HT1080 (cell line): ENCODE data around the gene XPO6. TPM values are rescaled to one million over a fixed set of nuclear protein-coding genes. Genes with fewer than 3 reads are reported as not detected.

Experiments used
- DNase-seq: peaks from one replicate; pipeline ENCODE4 v3.0.0-alpha.2; 2015; ENCODE audit warnings: low read depth
- total RNA-seq: library from RNA; depleted of rRNA; stranded (reverse); fragments of >200 nt; shearing (Covaris generic); gene quantifications from 2 replicates; pipeline ENCODE4 v1.2.3, GENCODE V29; 2014

Gene XPO6
- total RNA-seq, 1 experiment from 2014 or later: 176 TPM

GRCh38 chr16:28158136-28158535 lies 53.6 kb downstream of the XPO6 start:
- DNase-seq: no peak

DNA sequence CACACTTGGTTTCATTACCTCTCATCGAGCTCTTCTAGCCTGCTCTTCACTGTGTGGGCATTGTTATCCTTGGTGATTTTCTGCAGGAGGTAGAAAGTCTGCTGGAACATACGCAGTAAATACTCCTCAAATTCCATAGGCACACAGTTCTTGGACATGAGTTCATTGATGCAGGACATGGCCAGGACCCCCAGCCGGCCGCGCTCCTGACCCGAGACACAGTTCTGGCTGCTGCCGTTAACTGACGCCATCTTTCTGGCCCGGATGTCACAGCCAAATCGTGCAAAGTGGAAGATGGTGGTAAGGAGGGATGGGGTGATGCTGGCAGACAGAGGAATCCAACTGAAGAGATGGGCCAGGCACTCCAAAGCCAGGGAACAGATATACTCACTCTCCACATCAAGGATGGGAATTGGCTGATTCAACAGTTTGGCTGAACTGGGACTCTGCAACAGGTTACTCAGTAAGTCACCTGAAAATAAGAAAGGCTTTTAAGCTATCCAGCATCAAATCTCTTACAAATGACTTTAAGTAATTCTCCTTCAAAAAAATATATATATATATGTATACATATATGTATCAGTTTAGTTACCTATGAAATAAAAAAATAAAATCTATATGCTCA lies 55.6 kb downstream of the XPO6 start:
- no peak for DNase-seq

GRCh38 chr16:28155293-28155692 lies 56.5 kb downstream of the XPO6 start:
- DNase-seq: no peak

DNA sequence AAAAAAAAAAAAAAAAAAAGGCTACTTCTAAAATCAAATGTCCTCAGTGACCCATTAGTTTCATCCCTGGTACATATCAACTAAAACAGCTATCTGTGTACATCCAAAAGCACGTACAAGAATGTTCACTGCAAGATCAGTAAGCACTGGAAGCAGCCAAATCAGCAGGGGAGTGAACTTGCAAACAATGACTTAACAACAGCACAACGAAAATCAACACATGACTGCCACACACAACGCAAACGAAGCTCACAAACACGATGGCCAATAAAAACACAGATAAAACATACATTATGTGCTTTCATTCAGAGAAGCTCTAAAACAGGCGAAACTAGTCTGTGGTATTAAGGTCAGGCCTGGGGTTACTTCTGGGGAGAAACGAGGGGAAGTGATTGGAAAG lies 60.6 kb downstream of the XPO6 start:
- DNase-seq: no peak

DNA sequence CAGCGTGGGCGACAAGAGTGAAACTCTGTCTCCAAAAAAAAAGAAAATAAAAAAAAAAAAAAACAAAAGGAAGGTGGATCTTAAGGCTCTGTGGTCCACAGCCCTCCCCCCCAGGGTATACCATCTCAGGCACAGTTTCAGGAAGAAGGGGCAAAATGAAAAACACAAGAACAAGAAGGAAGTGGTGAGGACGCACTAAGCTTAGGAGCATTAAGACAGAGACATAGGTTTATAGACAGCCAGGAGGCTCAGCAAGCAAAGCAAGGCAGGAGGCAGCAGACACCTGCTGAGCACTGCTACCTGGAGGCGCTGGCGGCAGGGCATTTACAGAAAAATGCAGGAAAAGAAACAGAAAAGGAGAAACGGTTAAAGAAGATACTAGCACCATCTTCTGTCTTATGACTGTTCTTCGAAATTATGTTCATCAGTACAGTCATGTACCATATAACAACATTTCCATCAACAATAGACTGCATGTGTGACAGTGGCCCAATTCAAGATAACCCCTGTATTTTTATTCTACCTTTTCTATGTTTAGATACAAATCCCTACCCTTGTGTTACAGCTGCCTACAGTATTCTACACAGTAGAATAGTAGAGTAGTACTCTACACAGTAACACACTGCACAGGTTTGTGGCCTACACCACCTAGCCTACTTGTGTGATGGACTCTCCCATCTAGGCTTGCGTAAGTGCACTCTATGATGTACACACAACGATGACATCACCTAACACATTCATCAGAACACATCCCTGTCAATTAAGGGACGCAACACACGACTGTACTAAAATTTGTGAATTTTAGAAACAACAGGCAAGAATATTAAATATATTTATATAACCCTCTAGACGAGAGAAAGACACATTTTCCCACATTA lies 62.5 kb downstream of the XPO6 start:
- DNase-seq: no peak

GRCh38 chr16:28146536-28146935 lies 65.2 kb downstream of the XPO6 start:
- DNase-seq: no peak

DNA sequence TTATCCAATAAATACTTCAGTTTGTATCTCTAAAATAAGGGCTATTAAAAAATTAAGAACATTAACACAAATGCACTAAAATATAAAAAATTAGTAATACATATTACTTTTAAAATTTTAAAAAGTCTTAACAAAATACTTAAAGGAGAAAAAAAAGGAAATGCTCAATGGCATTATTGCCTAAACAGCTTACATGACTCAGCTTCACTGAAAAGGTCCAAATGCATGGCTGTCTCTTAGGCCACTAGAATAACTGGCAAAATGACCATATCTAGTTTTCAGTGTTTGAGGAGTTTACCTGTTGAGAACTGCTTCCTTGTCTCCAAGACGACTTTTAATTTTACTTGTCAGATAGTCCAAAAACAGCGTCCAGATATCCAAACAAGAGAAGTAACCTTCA lies 66.0 kb downstream of the XPO6 start:
- no peak for DNase-seq

GRCh38 chr16:28140788-28141618 lies 70.8 kb downstream of the XPO6 start:
- DNase-seq: no peak

DNA sequence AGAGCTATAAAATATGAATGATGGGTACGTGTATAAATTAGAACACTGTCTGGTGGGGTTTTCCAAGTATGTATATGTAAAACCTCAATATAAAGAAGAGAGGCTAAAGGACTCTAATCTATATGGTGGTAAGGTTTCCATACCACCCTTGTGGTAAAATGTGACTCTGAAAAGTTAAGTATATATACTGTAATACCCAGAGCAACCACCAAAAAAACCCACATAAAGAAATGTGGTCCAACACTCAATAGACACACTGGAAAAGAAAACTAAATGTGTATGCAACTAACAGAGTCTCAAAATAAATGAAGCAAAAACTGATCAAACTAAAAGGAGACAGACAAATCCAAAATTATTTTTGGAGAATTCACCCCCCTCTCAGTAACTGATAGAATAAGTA lies 72.2 kb downstream of the XPO6 start:
- no peak for DNase-seq

DNA sequence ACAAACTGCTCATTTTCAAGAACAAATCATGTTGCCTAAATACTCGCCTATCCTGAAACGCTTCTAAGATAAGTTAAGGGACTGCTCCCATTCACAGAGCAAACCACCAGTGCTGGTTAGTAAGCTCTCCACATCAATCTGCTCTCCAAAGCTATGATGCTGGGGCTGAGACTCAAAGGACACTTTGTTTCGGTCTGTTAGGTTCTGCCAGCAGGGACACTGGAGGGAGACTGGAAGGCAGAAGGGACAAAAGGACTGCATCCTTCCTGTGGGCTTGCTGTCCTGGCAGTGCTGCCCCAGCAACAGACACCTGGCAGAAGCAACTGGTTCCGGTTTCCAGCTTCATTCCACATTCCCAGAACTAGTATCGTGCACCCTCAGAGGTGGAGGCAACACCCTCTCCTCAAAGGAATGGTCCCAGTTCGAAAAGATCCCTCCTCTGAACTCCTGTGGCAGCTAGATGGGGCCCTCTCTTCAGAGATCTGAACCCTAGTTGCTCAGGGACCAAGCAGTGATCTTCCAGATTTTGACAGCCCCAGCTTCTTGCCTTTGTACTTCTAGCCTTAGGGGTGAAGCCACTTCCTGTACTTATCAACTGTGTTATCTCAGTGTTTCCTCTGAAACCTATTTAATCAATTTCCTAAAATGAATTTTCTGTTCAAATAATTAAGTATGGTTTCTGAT lies 74.9 kb downstream of the XPO6 start:
- no peak for DNase-seq

DNA sequence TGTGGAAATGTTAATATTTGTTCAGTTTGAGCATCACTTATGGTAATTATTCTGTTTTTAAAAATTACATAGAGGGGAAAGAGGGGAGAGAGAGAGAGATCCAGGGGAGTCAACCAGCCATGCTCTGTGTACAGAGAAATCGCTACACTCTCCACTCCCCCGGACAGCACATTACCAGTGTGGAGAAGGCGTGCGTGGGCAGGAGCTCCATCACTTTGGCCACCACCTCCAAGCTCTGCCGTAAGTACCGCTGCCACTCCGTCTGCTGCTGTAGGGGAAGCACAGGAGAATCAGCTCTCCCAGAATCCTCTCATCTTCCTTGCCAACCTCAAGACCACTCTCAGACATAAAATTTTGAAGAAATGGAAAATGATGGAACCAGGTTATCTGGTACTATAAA lies 78.1 kb downstream of the XPO6 start:
- DNase-seq: no peak

DNA sequence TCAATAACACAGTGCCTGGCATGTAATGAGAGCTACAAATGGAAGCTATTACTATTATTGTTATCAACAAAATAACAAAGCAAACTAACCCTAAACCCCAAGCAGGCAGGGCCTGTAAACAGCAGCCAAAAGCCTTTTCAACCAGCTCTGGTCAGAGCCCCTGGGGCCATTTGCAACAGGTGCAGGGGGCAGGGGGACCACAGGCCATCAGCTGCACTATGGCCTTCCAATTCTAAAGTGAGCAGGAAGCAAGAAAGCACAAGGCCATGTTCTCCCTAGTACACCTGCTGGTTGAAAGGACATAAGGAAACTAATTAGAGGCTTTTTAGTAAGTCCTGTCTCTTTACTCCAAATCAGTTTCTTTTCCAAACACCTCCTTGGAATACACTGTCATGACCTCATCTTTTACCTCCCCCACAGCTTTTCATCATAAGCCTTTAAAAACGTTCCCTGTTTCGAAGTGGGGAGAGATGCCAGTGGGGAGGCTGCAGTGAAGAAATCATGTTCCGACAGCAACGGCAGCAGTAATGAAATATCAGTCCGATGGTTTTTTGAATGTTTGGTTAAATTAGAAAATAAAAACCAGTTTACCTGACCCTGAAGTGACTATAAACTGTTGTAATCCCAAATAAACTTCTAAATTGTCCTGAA lies 79.9 kb downstream of the XPO6 start:
- DNase-seq: no peak

DNA sequence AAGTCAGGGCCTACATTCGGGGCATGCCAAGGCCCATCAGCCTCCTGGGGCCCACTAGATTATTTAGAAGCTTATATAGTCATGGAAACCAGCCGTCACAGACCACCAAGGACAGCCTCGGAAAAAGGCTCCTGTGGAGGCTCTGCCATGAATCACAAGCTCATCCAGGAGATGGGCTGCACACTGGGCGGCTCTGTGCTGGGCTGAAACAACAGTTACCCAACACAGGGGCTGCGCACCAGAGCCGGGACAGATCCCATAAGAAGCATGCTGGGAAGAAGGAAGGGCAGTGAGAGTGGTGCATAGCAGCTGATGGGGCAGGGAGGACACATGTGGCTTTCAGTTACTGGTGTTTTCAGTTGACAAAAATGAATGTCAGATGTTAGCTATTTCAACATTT lies 80.6 kb downstream of the XPO6 start:
- DNase-seq: no peak

DNA sequence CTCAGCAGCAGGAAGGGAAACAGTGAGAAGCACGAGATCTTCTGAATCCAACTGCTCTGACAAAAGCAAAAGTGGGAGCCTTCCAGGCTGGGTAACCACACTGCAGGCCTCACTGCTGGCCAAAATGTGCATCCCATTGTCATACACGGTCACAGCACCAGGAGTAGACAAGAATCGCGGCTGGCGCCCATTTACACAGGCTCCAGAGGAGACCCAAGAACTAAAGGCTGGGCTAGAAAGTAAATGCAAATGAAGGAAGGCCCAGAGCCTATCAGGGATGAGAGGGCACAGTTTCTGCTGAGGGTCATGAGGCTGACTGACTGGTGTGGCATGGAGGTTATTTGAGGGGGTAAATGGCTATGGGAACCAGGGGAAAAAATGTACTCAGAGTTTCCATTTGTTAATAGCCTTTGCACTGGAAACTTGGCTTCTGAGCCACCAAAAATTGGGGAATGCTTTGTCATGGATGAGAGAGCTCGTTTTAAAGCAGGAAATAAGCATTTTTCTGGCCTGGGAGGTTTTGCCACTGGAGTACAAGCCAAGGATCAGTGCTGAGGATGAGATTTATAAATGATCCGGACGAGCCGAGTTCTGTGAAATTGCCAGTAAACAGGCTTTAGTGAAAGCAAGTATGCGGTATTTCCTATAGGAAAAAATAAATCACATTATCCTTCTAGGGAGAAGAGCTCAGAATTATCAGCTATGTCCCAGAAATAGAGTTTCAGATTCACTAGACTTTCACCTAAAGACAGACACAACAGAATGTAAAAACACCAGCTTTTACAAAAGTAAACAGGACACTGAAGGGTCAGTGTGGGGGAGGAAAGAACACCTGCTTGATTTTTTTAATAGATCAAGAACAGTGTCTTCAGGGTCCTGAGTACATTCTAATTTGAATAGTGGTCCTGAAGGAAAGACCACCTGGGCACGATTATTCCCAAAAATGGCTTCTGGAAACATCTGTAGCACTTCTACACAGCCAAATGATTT lies 81.4 kb downstream of the XPO6 start:
- DNase-seq: no peak

DNA sequence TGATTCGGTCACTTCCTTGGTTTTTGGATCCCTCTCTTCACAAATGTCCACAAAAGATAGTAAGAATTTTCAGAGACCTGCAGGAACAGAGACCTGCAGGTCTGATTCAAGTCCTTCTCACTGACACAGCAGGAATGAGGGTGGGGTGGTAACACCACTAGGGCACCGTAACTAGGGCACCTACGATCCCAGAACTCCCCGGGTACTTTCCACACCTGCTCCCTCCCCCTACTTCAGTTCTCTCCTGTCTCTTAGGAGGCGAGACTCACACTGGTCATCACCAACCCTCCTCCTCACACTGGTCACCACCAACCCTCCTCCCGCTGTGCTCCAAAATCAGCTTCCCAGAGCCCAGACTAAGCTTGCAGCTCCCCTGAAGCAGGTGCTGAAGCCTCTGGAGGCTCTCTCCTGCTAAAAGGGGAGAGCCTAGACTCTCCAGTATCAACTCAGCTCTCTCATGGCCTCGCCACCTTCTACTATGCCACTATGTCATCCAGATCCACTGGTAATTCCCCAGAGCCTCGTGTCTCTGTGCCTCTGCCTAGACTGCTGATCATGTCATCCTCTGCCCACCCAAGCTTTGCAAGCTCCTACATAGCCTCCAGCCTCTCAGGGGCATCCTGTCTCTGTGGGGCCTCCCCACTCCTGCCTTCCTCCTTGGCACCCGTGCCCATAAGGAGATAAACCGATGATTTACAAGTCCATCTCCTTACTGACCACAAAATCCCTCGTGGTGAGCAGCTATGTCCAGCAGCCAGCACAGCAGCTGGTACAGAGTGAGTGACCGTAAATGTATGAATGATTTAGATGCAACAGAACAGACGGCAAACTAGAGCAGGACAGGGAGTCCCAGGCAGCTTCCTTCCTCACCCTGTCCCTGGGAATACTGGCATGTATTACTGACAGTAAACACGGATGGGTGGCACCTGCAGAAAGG lies 84.8 kb downstream of the XPO6 start:
- no peak for DNase-seq

DNA sequence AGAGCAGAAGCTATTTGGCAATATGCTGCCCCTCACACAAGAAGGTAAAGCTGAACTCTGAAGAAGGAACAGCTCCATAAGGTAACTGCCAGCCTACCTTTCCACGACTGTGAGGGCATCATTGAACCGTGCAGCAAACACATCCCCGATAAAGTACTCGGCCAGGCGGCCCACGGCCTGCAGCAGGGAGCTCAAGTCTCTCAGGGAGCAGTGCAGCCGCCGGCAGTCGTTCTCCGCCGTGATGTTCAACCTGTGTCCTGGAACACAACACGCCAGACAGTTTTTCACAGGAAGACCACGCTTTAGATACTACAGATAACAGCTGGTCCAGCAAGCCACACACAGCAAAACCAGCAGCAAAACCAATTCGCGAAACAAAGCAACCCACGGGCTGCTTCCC lies 86.2 kb downstream of the XPO6 start:
- DNase-seq: no peak

- DNase-seq: no peak
These were observed 90.2 kb downstream of the XPO6 start for GRCh38 chr16:28121527-28121926.

DNA sequence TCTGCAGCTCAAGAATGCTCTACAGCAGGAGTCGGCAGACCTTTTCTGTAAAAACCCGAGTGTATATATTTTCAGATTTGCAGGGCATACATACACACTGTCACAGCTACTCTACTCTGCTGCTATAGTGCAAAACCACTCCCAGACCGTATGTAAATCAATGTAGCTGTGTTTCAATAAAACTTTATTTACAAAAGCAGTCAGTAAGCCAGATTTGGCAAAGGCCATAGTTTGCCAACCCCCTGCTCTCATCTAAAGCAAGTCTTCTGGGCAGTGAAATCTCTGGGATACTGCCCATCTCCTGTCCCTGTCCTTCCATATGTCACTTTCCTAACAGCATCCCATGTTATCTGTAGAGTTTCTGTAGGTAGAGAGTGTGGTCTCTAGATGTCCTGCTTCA lies 91.0 kb downstream of the XPO6 start:
- no peak for DNase-seq

- no peak for DNase-seq
These were observed 93.1 kb downstream of the XPO6 start for GRCh38 chr16:28118637-28119036.
